WTC11 (cell line): ENCODE data around the gene TEX19. TPM values are rescaled to one million over a fixed set of nuclear protein-coding genes. Genes with fewer than 3 reads are reported as not detected.

Experiments used
- ATAC-seq: fragments of 200-7000 bp; cut with Tn5 transposase; 2 replicates; pipeline ENCODE4 v1.10.0; 2021; ENCODE audit warnings: mild to moderate bottlenecking, moderate library complexity
- CTCF ChIA-PET: fragments of 300-600 bp; sonication (Branson Sonifier 250); formaldehyde crosslinking; loops from one replicate; lab custom pipeline; 2021; ENCODE audit warnings: antibody characterized with exemption; lab: Charles Lee
- POLR2A ChIA-PET: fragments of 350-600 bp; sonication (Branson Sonifier 250); formaldehyde crosslinking; loops from one replicate; lab custom pipeline; 2021; ENCODE audit warnings: antibody characterized with exemption; lab: Charles Lee
- DNase-seq: peaks from one replicate; pipeline ENCODE4 v3.0.0; 2021; ENCODE audit warnings: low spot score
- H3K27ac Mint-ChIP-seq: 2 replicates; pipeline ENCODE4 v1.8.0; 2021; ENCODE audit warnings: mixed read lengths
- H3K27me3 Mint-ChIP-seq: 2 replicates; pipeline ENCODE4 v1.8.0; 2021; ENCODE audit warnings: low read depth, mild to moderate bottlenecking, moderate library complexity, mixed read lengths
- H3K36me3 Mint-ChIP-seq: 2 replicates; pipeline ENCODE4 v1.8.0; 2021; ENCODE audit warnings: mixed read lengths
- H3K4me1 Mint-ChIP-seq: 2 replicates; pipeline ENCODE4 v1.8.0; 2022; ENCODE audit warnings: mixed read lengths
- H3K4me3 Mint-ChIP-seq: 2 replicates; pipeline ENCODE4 v1.8.0; 2021; ENCODE audit warnings: mild to moderate bottlenecking, moderate library complexity, mixed read lengths
- H3K9me3 Mint-ChIP-seq: 2 replicates; pipeline ENCODE4 v1.8.0; 2021; ENCODE audit warnings: mixed read lengths
- ARID4B ChIP-seq: sonication (generic); formaldehyde crosslinking; IDR thresholded peaks from 2 replicates; pipeline ENCODE4 v1.8.0; 2023; ENCODE audit warnings: missing genetic modification reagents, mild to moderate bottlenecking, borderline replicate concordance
- ATF1 ChIP-seq: sonication (generic); formaldehyde crosslinking; IDR thresholded peaks from 2 replicates; pipeline ENCODE4 v1.8.1; 2023; ENCODE audit warnings: mild to moderate bottlenecking, moderate library complexity, missing genetic modification reagents
- ATF3 ChIP-seq: sonication (generic); formaldehyde crosslinking; conservative IDR thresholded peaks from 2 replicates; pipeline ENCODE4 v1.8.1; 2022; ENCODE audit warnings: mild to moderate bottlenecking, missing genetic modification reagents
- CREB1 ChIP-seq: sonication (generic); formaldehyde crosslinking; IDR thresholded peaks from 2 replicates; pipeline ENCODE4 v1.8.0; 2023; ENCODE audit warnings: mild to moderate bottlenecking, missing genetic modification reagents
- E2F5 ChIP-seq: sonication (generic); formaldehyde crosslinking; IDR thresholded peaks from 2 replicates; pipeline ENCODE4 v1.8.1; 2022; ENCODE audit warnings: mild to moderate bottlenecking, moderate library complexity, missing genetic modification reagents
- KAT7 ChIP-seq: sonication (generic); formaldehyde crosslinking; IDR thresholded peaks from 2 replicates; pipeline ENCODE4 v1.8.1; 2023; ENCODE audit warnings: missing genetic modification reagents, mild to moderate bottlenecking, borderline replicate concordance
- MXD4 ChIP-seq: fragments of 250-450 bp; sonication (Bioruptor Pico); IDR thresholded peaks from 2 replicates; pipeline ENCODE4 v1.8.0; 2021; ENCODE audit warnings: mild to moderate bottlenecking, moderate library complexity, borderline replicate concordance
- MYBL2 ChIP-seq: sonication (generic); formaldehyde crosslinking; IDR thresholded peaks from 2 replicates; pipeline ENCODE4 v1.8.1; 2023; ENCODE audit warnings: mild to moderate bottlenecking, moderate library complexity, missing genetic modification reagents
- OVOL2 ChIP-seq: fragments of 250-450 bp; sonication (Bioruptor Pico); IDR thresholded peaks from 2 replicates; pipeline ENCODE4 v1.9.0; 2021; ENCODE audit warnings: mild to moderate bottlenecking, borderline replicate concordance
- RELA ChIP-seq: sonication (generic); formaldehyde crosslinking; IDR thresholded peaks from 2 replicates; pipeline ENCODE4 v1.8.1; 2022; ENCODE audit warnings: missing genetic modification reagents, mild to moderate bottlenecking, borderline replicate concordance
- ZBTB21 ChIP-seq: sonication (generic); formaldehyde crosslinking; IDR thresholded peaks from 2 replicates; pipeline ENCODE4 v1.8.1; 2023; ENCODE audit warnings: mild to moderate bottlenecking, missing genetic modification reagents, borderline replicate concordance
- ZNF423 ChIP-seq: fragments of 250-450 bp; sonication (Bioruptor Pico); IDR thresholded peaks from 2 replicates; pipeline ENCODE4 v2.1.2; 2022; ENCODE audit warnings: mild to moderate bottlenecking, moderate library complexity
- total RNA-seq: library from RNA; stranded (reverse); gene quantifications from 3 replicates; pipeline ENCODE4 v1.2.3, GENCODE V29; 2021
- TF ChIP-seq, protein P1 (sequence below): sonication (generic); formaldehyde crosslinking; IDR thresholded peaks from 2 replicates; pipeline ENCODE4 v1.8.0; 2022; ENCODE audit warnings: missing genetic modification reagents
- TF ChIP-seq, protein P2 (sequence below): sonication (generic); formaldehyde crosslinking; IDR thresholded peaks from 2 replicates; pipeline ENCODE4 v1.8.1; 2022; ENCODE audit warnings: low read depth, missing genetic modification reagents, borderline replicate concordance
- TF ChIP-seq, protein P3 (sequence below): sonication (generic); formaldehyde crosslinking; IDR thresholded peaks from 2 replicates; pipeline ENCODE4 v1.8.0; 2022; ENCODE audit warnings: mild to moderate bottlenecking, missing genetic modification reagents
- TF ChIP-seq, protein P4 (sequence below): sonication (generic); formaldehyde crosslinking; IDR thresholded peaks from 2 replicates; pipeline ENCODE4 v1.8.1; 2023; ENCODE audit warnings: mild to moderate bottlenecking, missing genetic modification reagents, moderate library complexity
- TF ChIP-seq, protein P5 (sequence below): fragments of 250-450 bp; sonication (Bioruptor Pico); IDR thresholded peaks from 2 replicates; pipeline ENCODE4 v1.8.0; 2021; ENCODE audit warnings: mild to moderate bottlenecking

Gene TEX19
- total RNA-seq, 1 experiment from 2014 or later: 1.4 TPM

DNA sequence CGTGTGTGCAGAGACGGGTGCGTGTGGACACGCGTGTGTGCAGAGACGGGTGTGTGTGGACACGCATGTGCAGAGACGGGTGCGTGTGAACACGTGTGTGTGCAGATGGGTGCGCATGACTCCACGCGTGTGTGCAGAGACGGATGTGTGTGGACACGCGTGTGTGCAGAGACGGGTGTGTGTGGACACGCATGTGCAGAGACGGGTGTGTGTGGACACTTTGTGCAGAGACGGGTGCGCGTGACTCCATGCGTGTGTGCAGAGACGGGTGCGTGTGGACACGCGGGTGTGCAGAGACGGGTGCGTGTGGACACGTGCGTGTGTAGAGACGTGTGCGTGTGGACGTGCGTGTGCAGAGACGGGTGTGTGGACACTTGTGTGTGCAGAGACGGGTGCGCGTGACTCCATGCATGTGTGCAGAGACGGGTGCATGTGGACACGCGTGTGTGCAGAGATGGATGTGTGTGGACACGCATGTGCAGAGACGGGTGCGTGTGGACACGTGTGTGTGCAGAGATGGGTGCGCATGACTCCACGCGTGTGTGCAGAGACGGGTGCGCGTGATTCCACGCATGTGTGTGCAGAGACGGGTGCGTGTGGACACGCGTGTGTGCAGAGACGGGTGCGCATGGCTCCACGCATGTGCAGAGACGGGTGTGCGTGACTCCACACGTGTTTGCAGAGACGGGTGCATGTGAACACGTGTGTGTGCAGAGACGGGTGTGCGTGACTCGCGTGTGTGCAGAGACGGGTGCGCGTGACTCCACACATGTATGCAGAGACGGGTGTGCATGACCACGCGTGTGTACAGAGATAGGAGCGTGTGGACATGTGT lies 40.1 kb upstream of the TEX19 start:
- ChIA-PET POLR2A (no interaction called here), CTCF (no interaction called here)
- Mint-ChIP-seq H3K4me3 (no peak overlapping the region), H3K27me3 (0 out of 2 replicates have a peak, but pooled peaks cover 5% of the 10 kb centered on the region), H3K36me3 (no peaks in the 10 kb centered on the region), H3K9me3 (no peaks in the 10 kb centered on the region), H3K4me1 (peaks cover 5% of the 10 kb centered on the region), H3K27ac (no peak overlapping the region)
- ATAC-seq: no peak
- no peak for DNase-seq
- TF ChIP-seq E2F5 (CRISPR knock-in tag) (no peak), ARID4B (CRISPR knock-in tag) (no peak), OVOL2 (CRISPR knock-in tag) (no peak), MXD4 (CRISPR knock-in tag) (no peak), CREB1 (CRISPR knock-in tag) (no peak), ZNF423 (CRISPR knock-in tag) (no peak), RELA (CRISPR knock-in tag) (no peak), ATF3 (CRISPR knock-in tag) (no peak), MYBL2 (CRISPR knock-in tag) (no peak), ZBTB21 (CRISPR knock-in tag) (no peak), ATF1 (CRISPR knock-in tag) (no peak), KAT7 (CRISPR knock-in tag) (no peak)
- TF ChIP-seq, protein P1, sequence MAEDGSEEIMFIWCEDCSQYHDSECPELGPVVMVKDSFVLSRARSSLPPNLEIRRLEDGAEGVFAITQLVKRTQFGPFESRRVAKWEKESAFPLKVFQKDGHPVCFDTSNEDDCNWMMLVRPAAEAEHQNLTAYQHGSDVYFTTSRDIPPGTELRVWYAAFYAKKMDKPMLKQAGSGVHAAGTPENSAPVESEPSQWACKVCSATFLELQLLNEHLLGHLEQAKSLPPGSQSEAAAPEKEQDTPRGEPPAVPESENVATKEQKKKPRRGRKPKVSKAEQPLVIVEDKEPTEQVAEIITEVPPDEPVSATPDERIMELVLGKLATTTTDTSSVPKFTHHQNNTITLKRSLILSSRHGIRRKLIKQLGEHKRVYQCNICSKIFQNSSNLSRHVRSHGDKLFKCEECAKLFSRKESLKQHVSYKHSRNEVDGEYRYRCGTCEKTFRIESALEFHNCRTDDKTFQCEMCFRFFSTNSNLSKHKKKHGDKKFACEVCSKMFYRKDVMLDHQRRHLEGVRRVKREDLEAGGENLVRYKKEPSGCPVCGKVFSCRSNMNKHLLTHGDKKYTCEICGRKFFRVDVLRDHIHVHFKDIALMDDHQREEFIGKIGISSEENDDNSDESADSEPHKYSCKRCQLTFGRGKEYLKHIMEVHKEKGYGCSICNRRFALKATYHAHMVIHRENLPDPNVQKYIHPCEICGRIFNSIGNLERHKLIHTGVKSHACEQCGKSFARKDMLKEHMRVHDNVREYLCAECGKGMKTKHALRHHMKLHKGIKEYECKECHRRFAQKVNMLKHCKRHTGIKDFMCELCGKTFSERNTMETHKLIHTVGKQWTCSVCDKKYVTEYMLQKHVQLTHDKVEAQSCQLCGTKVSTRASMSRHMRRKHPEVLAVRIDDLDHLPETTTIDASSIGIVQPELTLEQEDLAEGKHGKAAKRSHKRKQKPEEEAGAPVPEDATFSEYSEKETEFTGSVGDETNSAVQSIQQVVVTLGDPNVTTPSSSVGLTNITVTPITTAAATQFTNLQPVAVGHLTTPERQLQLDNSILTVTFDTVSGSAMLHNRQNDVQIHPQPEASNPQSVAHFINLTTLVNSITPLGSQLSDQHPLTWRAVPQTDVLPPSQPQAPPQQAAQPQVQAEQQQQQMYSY (CRISPR knock-in tag): no peak
- TF ChIP-seq, protein P2, sequence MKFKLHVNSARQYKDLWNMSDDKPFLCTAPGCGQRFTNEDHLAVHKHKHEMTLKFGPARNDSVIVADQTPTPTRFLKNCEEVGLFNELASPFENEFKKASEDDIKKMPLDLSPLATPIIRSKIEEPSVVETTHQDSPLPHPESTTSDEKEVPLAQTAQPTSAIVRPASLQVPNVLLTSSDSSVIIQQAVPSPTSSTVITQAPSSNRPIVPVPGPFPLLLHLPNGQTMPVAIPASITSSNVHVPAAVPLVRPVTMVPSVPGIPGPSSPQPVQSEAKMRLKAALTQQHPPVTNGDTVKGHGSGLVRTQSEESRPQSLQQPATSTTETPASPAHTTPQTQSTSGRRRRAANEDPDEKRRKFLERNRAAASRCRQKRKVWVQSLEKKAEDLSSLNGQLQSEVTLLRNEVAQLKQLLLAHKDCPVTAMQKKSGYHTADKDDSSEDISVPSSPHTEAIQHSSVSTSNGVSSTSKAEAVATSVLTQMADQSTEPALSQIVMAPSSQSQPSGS (CRISPR knock-in tag): no peak
- TF ChIP-seq, protein P3, sequence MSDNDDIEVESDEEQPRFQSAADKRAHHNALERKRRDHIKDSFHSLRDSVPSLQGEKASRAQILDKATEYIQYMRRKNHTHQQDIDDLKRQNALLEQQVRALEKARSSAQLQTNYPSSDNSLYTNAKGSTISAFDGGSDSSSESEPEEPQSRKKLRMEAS (CRISPR knock-in tag): no peak
- TF ChIP-seq, protein P4, sequence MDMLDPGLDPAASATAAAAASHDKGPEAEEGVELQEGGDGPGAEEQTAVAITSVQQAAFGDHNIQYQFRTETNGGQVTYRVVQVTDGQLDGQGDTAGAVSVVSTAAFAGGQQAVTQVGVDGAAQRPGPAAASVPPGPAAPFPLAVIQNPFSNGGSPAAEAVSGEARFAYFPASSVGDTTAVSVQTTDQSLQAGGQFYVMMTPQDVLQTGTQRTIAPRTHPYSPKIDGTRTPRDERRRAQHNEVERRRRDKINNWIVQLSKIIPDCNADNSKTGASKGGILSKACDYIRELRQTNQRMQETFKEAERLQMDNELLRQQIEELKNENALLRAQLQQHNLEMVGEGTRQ (CRISPR knock-in tag): no peak
- TF ChIP-seq, protein P5, sequence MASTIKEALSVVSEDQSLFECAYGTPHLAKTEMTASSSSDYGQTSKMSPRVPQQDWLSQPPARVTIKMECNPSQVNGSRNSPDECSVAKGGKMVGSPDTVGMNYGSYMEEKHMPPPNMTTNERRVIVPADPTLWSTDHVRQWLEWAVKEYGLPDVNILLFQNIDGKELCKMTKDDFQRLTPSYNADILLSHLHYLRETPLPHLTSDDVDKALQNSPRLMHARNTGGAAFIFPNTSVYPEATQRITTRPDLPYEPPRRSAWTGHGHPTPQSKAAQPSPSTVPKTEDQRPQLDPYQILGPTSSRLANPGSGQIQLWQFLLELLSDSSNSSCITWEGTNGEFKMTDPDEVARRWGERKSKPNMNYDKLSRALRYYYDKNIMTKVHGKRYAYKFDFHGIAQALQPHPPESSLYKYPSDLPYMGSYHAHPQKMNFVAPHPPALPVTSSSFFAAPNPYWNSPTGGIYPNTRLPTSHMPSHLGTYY (CRISPR knock-in tag): no peak
